Cardiac septum (tissue), 1 donor: ENCODE data around the gene MAP4K3. TPM values are rescaled to one million over a fixed set of nuclear protein-coding genes. Genes with fewer than 3 reads are reported as not detected.

ENCODE experiments used
- DNase-seq: peaks from one replicate; pipeline ENCODE4 v3.0.0-alpha.2; 2020; ENCODE audit warnings: low spot score
- intact Hi-C: fragments of 100-400 bp; cut with DNase I; formaldehyde crosslinking; loops from one replicate; pipeline ENCODE4 v1.14.0; 2022
- total RNA-seq: library from RNA; stranded (reverse); fragmentation: NEBNext Ultra II Directional; extraction: Animal tissue kit (Norgen Biotek cat#: 25700); gene quantifications from one replicate; pipeline ENCODE4 v1.2.1, GENCODE V29; 2021
- donor health status: DM: no; HTN: no; CAD: no.

MAP4K3 gene
- total RNA-seq, 1 donor from 2014 or later: 40.0 TPM

- intact Hi-C loops: no loop called here
- DNase-seq: no peak
Measured at GRCh38 chr2:39447266-39448168, 10.4 kb upstream of the MAP4K3 start.

GRCh38 chr2:39445934-39446333, 8.8 kb upstream of the MAP4K3 start:
- no peak for DNase-seq
- intact Hi-C loops: no loop called here

- no peak for DNase-seq
- intact Hi-C loops: no loop called here
Measured at GRCh38 chr2:39443009-39443408, 5.9 kb upstream of the MAP4K3 start.

- intact Hi-C loops: loop anchor here (2.0 to 5.0 kb wide), 4 partner anchors 35 to 260 kb away; no protein-coding TSS in a partner anchor
- no peak for DNase-seq
Measured at GRCh38 chr2:39437522-39438296, 624 bp upstream of the MAP4K3 start.

- DNase-seq: peak; percentile 78
- intact Hi-C loops: loop anchor here (2.0 to 5.0 kb wide), 4 partner anchors 36 to 261 kb away; no protein-coding TSS in a partner anchor
Measured at GRCh38 chr2:39435741-39436591, 1.1 kb downstream of the MAP4K3 start.

GRCh38 chr2:39435234-39435633, 1.9 kb downstream of the MAP4K3 start:
- intact Hi-C loops: loop anchor here (5.0 kb wide), 2 partner anchors 37 to 262 kb away; no protein-coding TSS in a partner anchor
- DNase-seq: no peak

- DNase-seq: no peak
- intact Hi-C loops: no loop called here
Measured at GRCh38 chr2:39434233-39434897, 2.7 kb downstream of the MAP4K3 start.

- intact Hi-C loops: no loop called here
- DNase-seq: no peak
Measured at GRCh38 chr2:39433586-39434195, 3.4 kb downstream of the MAP4K3 start.

- DNase-seq: no peak
- intact Hi-C loops: no loop called here
Measured at GRCh38 chr2:39432701-39433100, 4.4 kb downstream of the MAP4K3 start.

GRCh38 chr2:39431592-39432316, 5.3 kb downstream of the MAP4K3 start:
- intact Hi-C loops: no loop called here

GRCh38 chr2:39429746-39430145, 7.3 kb downstream of the MAP4K3 start:
- no peak for DNase-seq
- intact Hi-C loops: no loop called here

More at GRCh38 chr2:39431592-39432316, 5.3 kb downstream of the MAP4K3 start:
- no peak for DNase-seq

- DNase-seq: no peak
- intact Hi-C loops: no loop called here
Measured at GRCh38 chr2:39424951-39425350, 12.1 kb downstream of the MAP4K3 start.

GRCh38 chr2:39422700-39423099, 14.4 kb downstream of the MAP4K3 start:
- intact Hi-C loops: no loop called here
- DNase-seq: no peak

- intact Hi-C loops: no loop called here
- DNase-seq: no peak
Measured at GRCh38 chr2:39421354-39421753, 15.7 kb downstream of the MAP4K3 start.

- intact Hi-C loops: no loop called here
- DNase-seq: no peak
Measured at GRCh38 chr2:39419282-39420223, 17.5 kb downstream of the MAP4K3 start.

GRCh38 chr2:39418491-39418890, 18.6 kb downstream of the MAP4K3 start:
- DNase-seq: no peak
- intact Hi-C loops: no loop called here

- no peak for DNase-seq
- intact Hi-C loops: no loop called here
Measured at GRCh38 chr2:39416140-39416539, 20.9 kb downstream of the MAP4K3 start.
